Tibial nerve (tissue), 4 donors: Measurements from ENCODE around the gene MDP1. TPM values are rescaled to one million over a fixed set of nuclear protein-coding genes. Genes with fewer than 3 reads are reported as not detected.
A peak's percentile ranks its signal among the peaks of the same experiment; 100 is the strongest.

Experiments
- DNase-seq, 2 donors: peaks; one replicate each; pipeline ENCODE4 v3.0.0-alpha.2; 2019; ENCODE audit warnings: low spot score in 2 of 2
- H3K27ac ChIP-seq, 4 donors: fragments of 200-600 bp; sonication (generic) in 3 of 4; one replicate each; pipeline ENCODE4 v1.5.1; 2017 to 2019; ENCODE audit warnings: mild to moderate bottlenecking in 1 of 4
- H3K27me3 ChIP-seq, 2 donors: fragments of 200-600 bp; sonication (generic) in 1 of 2; one replicate each; pipeline versions ENCODE4 v1.5.1 to v1.6.0; 2017 to 2019
- H3K36me3 ChIP-seq, 3 donors: fragments of 200-600 bp; sonication (generic); one replicate each; pipeline ENCODE4 v1.5.1; 2018 to 2019
- H3K4me1 ChIP-seq, 4 donors: fragments of 200-600 bp; sonication (generic) in 3 of 4; one replicate each; pipeline ENCODE4 v1.5.1; 2017 to 2019
- H3K4me3 ChIP-seq, 4 donors: fragments of 200-600 bp; sonication (generic) in 3 of 4; one replicate each; pipeline ENCODE4 v1.5.1; 2017 to 2019; ENCODE audit warnings: mild to moderate bottlenecking in 1 of 4, moderate library complexity in 1 of 4
- H3K9me3 ChIP-seq, 4 donors: fragments of 200-600 bp; sonication (generic) in 3 of 4; one replicate each; pipeline ENCODE4 v1.5.1; 2017 to 2019
- CTCF ChIP-seq, 5 experiments: fragments of 200-600 bp in 3 of 5; fragments of 450-650 bp in 2 of 5; sonication (generic) in 3 of 5; IDR thresholded peaks; one replicate each; pipeline ENCODE4 v1.5.1; 2016 to 2019; ENCODE audit warnings: antibody characterized with exemption in 5 of 5, mild to moderate bottlenecking in 3 of 5, moderate library complexity in 2 of 5
- EP300 ChIP-seq, 2 donors: sonication (generic); formaldehyde crosslinking; IDR thresholded peaks; one replicate each; pipeline ENCODE4 v1.6.1; 2017; ENCODE audit warnings: antibody characterized with exemption in 2 of 2, mild to moderate bottlenecking in 1 of 2
- POLR2A ChIP-seq, 2 donors: fragments of 450-650 bp; IDR thresholded peaks; one replicate each; pipeline ENCODE4 v1.6.1; 2017; ENCODE audit warnings: antibody characterized with exemption in 2 of 2, mild to moderate bottlenecking in 2 of 2, moderate library complexity in 2 of 2
- WGBS, 2 donors: methylation state at CpG; one replicate each; pipeline ENCODE4 v1.1.5; 2018; 5-methylcytosine and 5-hydroxymethylcytosine counted together
- small RNA-seq: library from RNA; depleted of rRNA; stranded (forward); fragments of <200 nt; gene quantifications from one replicate; pipeline ENCODE3, GENCODE V24; 2016
- total RNA-seq, 4 donors: library from RNA; depleted of rRNA; stranded (reverse); fragments of >200 nt; gene quantifications; one replicate each; pipeline ENCODE4 v1.1.0, GENCODE V29; 2016

The MDP1 gene
- total RNA-seq, 4 donors from 2014 or later, result 16.5 to 48.3 (median 28.9) TPM

GRCh38 chr14:24171422-24172260 lies 44.2 kb downstream of the MDP1 start, which contains the start of gene REC8:
TSS of gene REC8 (plus strand) at chr14:24172080. CDS start at chr14:24172553, 473 bp downstream.
- 8 to 14% methylated on average over 54 to 63 of the region's 63 CpGs for WGBS, 2 donors
- DNase-seq, result peak; percentile 61 to 63

GRCh38 chr14:24167469-24168114 lies 48.3 kb downstream of the MDP1 start:
- Histone ChIP-seq H3K4me1 (peaks cover 0 to 40% (median 12%) of the 10 kb centered on the region in 4 donors), H3K36me3 (peaks cover 5 to 73% (median 34%) of the 10 kb centered on the region in 3 donors), H3K4me3 (no peak overlapping the region), H3K27ac (no peak overlapping the region), H3K27me3 (no peaks in the 10 kb centered on the region), H3K9me3 (no peaks in the 10 kb centered on the region)
- WGBS, 2 donors, result 83 to 86% methylated on average over 3 of the region's 3 CpGs
- TF ChIP-seq CTCF (IDR thresholded peaks at IDR 0.05) (no peak), POLR2A (IDR thresholded peaks at IDR 0.05) (no peak), EP300 (IDR thresholded peaks at IDR 0.05) (no peak)
- DNase-seq, result no peak

More at GRCh38 chr14:24171422-24172260, 44.2 kb downstream of the MDP1 start, which contains the start of gene REC8:
- Histone ChIP-seq H3K4me3 (peak within 1 kb of the TSS; percentile 38 to 48 (median 46)), H3K27me3 (no peaks in the 10 kb centered on the region), H3K4me1 (peaks cover 0 to 14% (median 2%) of the 10 kb centered on the region in 4 donors), H3K36me3 (peaks cover 0 to 69% (median 0%) of the 10 kb centered on the region in 3 donors), H3K9me3 (no peaks in the 10 kb centered on the region), H3K27ac (peak within 1 kb of the TSS; percentile 49 to 77 (median 64))
- TF ChIP-seq CTCF (IDR thresholded peaks at IDR 0.05) (peak in 1 of 5 experiments; percentile 12), POLR2A (IDR thresholded peaks at IDR 0.05) (no peak), EP300 (IDR thresholded peaks at IDR 0.05) (peak in 1 of 2 donors; percentile 17)

- no peak overlapping the region for H3K4me3 ChIP-seq
- H3K4me1 ChIP-seq, result peaks cover 0 to 39% (median 16%) of the 10 kb centered on the region in 4 donors
- H3K9me3 ChIP-seq, result no peaks in the 10 kb centered on the region
- TF ChIP-seq CTCF (IDR thresholded peaks at IDR 0.05), result no peak
- no peak for TF ChIP-seq EP300 (IDR thresholded peaks at IDR 0.05)
- no peak for TF ChIP-seq POLR2A (IDR thresholded peaks at IDR 0.05)
- no peak overlapping the region for H3K27ac ChIP-seq
- WGBS, 2 donors, result 97% methylated on average over 5 of the region's 5 CpGs
- no peaks in the 10 kb centered on the region for H3K27me3 ChIP-seq
- no peak for DNase-seq
- peaks cover 5 to 74% (median 34%) of the 10 kb centered on the region in 3 donors for H3K36me3 ChIP-seq
Measured at GRCh38 chr14:24165785-24166184, 50.1 kb downstream of the MDP1 start.

- DNase-seq, result no peak
- 91 to 94% methylated on average over 8 to 10 of the region's 14 CpGs for WGBS, 2 donors
- TF ChIP-seq CTCF (IDR thresholded peaks at IDR 0.05) (no peak), POLR2A (IDR thresholded peaks at IDR 0.05) (no peak)
- Histone ChIP-seq H3K27me3 (no peaks in the 10 kb centered on the region), H3K27ac (peak overlapping the region in 1 of 4 donors; percentile 99), H3K36me3 (peaks cover 5 to 81% (median 34%) of the 10 kb centered on the region in 3 donors), H3K9me3 (no peaks in the 10 kb centered on the region), H3K4me3 (no peak overlapping the region), H3K4me1 (peaks cover 0 to 46% (median 19%) of the 10 kb centered on the region in 4 donors)
Measured at GRCh38 chr14:24164518-24164991, 51.3 kb downstream of the MDP1 start.

Small RNA genes lying within 50 kb of the gene (small RNA-seq; reads per million reads assigned to genes)
- gene AL136295.4 (not detected), gene CHMP4A (not detected), gene IPO4 (not detected), gene IRF9 (not detected), gene MDP1 (not detected)

Other genes starting within 250 kb of the MDP1 start
- gene DHRS4L2, start 227.1 kb downstream of the MDP1 start, total RNA-seq, result 10 to 100 TPM; 15.3 to 19.6 (median 17.7) TPM
- gene CARMIL3, start 164.1 kb downstream of the MDP1 start, total RNA-seq, result under 1 TPM in 3 of 4 donors, not detected in 1; 0.42 to 0.60 (median 0.44) TPM
- gene CPNE6, start 144.5 kb downstream of the MDP1 start, total RNA-seq, result not detected
- 10 to 100 TPM; 28.9 to 49.2 (median 34.3) TPM for gene PCK2, start 121.8 kb downstream of the MDP1 start, total RNA-seq
- gene DCAF11, start 101.3 kb downstream of the MDP1 start, total RNA-seq, result 100 to 1,000 TPM in 2 of 4 donors, 10 to 100 TPM in 2; 68.9 to 126 (median 98.9) TPM
- gene NRL, start 101.1 kb downstream of the MDP1 start, total RNA-seq, result 1 to 10 TPM; 4.8 to 7.0 (median 5.9) TPM
- 1 to 10 TPM in 1 of 4 donors, under 1 TPM in 1, not detected in 2; 0.78 to 1.3 TPM for gene FITM1, start 85.4 kb downstream of the MDP1 start, total RNA-seq
- gene PSME1, start 79.9 kb downstream of the MDP1 start, total RNA-seq, result 100 to 1,000 TPM in 3 of 4 donors, 10 to 100 TPM in 1; 96.9 to 130 (median 110) TPM
- 10 to 100 TPM in 2 of 4 donors, 1 to 10 TPM in 2; 9.2 to 22.7 (median 14.4) TPM for gene EMC9, start 74.5 kb downstream of the MDP1 start, total RNA-seq
- 10 to 100 TPM; 33.7 to 64.0 (median 51.9) TPM for gene PSME2, start 69.5 kb downstream of the MDP1 start, total RNA-seq
- gene RNF31, start 68.6 kb downstream of the MDP1 start, total RNA-seq, result 100 to 1,000 TPM in 1 of 4 donors, 10 to 100 TPM in 3; 33.5 to 112 (median 72.9) TPM
- 100 to 1,000 TPM in 1 of 4 donors, 10 to 100 TPM in 3; 55.7 to 106 (median 65.8) TPM for gene IRF9, start 54.8 kb downstream of the MDP1 start, total RNA-seq
- gene REC8, start 44.0 kb downstream of the MDP1 start, total RNA-seq, result 10 to 100 TPM in 3 of 4 donors, 1 to 10 TPM in 1; 6.5 to 25.5 (median 16.3) TPM
- 10 to 100 TPM; 19.4 to 88.5 (median 26.9) TPM for gene IPO4, start 27.2 kb downstream of the MDP1 start, total RNA-seq
- gene TM9SF1, start 20.6 kb downstream of the MDP1 start, total RNA-seq, result 10 to 100 TPM; 46.8 to 61.3 (median 54.6) TPM
- not detected for gene TSSK4, start 10.4 kb downstream of the MDP1 start, total RNA-seq
- 100 to 1,000 TPM in 1 of 4 donors, 10 to 100 TPM in 3; 43.9 to 118 (median 82.1) TPM for gene CHMP4A, start 2.6 kb downstream of the MDP1 start, total RNA-seq
- 100 to 1,000 TPM in 2 of 4 donors, 10 to 100 TPM in 2; 68.6 to 109 (median 98.3) TPM for gene NEDD8, start 16.3 kb upstream of the MDP1 start, total RNA-seq
- gene GMPR2, start 16.9 kb upstream of the MDP1 start, total RNA-seq, result 10 to 100 TPM; 46.5 to 63.4 (median 57.2) TPM
- gene TINF2, start 26.6 kb upstream of the MDP1 start, total RNA-seq, result 10 to 100 TPM; 53.9 to 66.4 (median 60.8) TPM
- gene TGM1, start 47.1 kb upstream of the MDP1 start, total RNA-seq, result 10 to 100 TPM; 13.5 to 53.5 (median 19.4) TPM
- 10 to 100 TPM; 36.5 to 68.4 (median 42.9) TPM for gene RABGGTA, start 55.5 kb upstream of the MDP1 start, total RNA-seq
- 10 to 100 TPM; 15.7 to 43.5 (median 22.6) TPM for gene DHRS1, start 83.7 kb upstream of the MDP1 start, total RNA-seq
- 10 to 100 TPM; 17.0 to 24.9 (median 20.4) TPM for gene NOP9, start 83.8 kb upstream of the MDP1 start, total RNA-seq
- gene CIDEB, start 91.9 kb upstream of the MDP1 start, total RNA-seq, result 10 to 100 TPM in 3 of 4 donors, 1 to 10 TPM in 1; 9.4 to 34.5 (median 14.2) TPM
- gene LTB4R2, start 94.1 kb upstream of the MDP1 start, total RNA-seq, result 10 to 100 TPM; 15.5 to 31.5 (median 20.2) TPM
- gene LTB4R, start 95.4 kb upstream of the MDP1 start, total RNA-seq, result 10 to 100 TPM in 3 of 4 donors, 1 to 10 TPM in 1; 8.4 to 14.4 (median 11.8) TPM
- 10 to 100 TPM; 32.0 to 68.1 (median 53.2) TPM for gene ADCY4, start 119.0 kb upstream of the MDP1 start, total RNA-seq
- 1 to 10 TPM; 4.0 to 9.6 (median 9.0) TPM for gene RIPK3, start 123.9 kb upstream of the MDP1 start, total RNA-seq
- gene NFATC4, start 152.1 kb upstream of the MDP1 start, total RNA-seq, result 100 to 1,000 TPM in 2 of 4 donors, 10 to 100 TPM in 2; 58.6 to 132 (median 99.1) TPM
- gene NYNRIN, start 182.9 kb upstream of the MDP1 start, total RNA-seq, result 10 to 100 TPM; 17.4 to 24.7 (median 19.4) TPM
- 1 to 10 TPM; 2.1 to 6.9 (median 5.1) TPM for gene CBLN3, start 213.6 kb upstream of the MDP1 start, total RNA-seq
- 100 to 1,000 TPM in 1 of 4 donors, 10 to 100 TPM in 3; 66.8 to 106 (median 84.5) TPM for gene KHNYN, start 213.9 kb upstream of the MDP1 start, total RNA-seq
- 10 to 100 TPM; 37.9 to 64.9 (median 60.8) TPM for gene SDR39U1, start 226.7 kb upstream of the MDP1 start, total RNA-seq